Tibial nerve (tissue), 4 donors: ENCODE results near the gene AP5Z1. TPM values are rescaled to one million over a fixed set of nuclear protein-coding genes. Genes with fewer than 3 reads are reported as not detected.

Source experiments
- DNase-seq, 2 donors: peaks; one replicate each; pipeline ENCODE4 v3.0.0-alpha.2; 2019; ENCODE audit warnings: low spot score in 2 of 2
- H3K27ac ChIP-seq, 4 donors: fragments of 200-600 bp; sonication (generic) in 3 of 4; one replicate each; pipeline ENCODE4 v1.5.1; 2017 to 2019; ENCODE audit warnings: mild to moderate bottlenecking in 1 of 4
- H3K27me3 ChIP-seq, 2 donors: fragments of 200-600 bp; sonication (generic) in 1 of 2; one replicate each; pipeline versions ENCODE4 v1.5.1 to v1.6.0; 2017 to 2019
- H3K36me3 ChIP-seq, 3 donors: fragments of 200-600 bp; sonication (generic); one replicate each; pipeline ENCODE4 v1.5.1; 2018 to 2019
- H3K4me1 ChIP-seq, 4 donors: fragments of 200-600 bp; sonication (generic) in 3 of 4; one replicate each; pipeline ENCODE4 v1.5.1; 2017 to 2019
- H3K4me3 ChIP-seq, 4 donors: fragments of 200-600 bp; sonication (generic) in 3 of 4; one replicate each; pipeline ENCODE4 v1.5.1; 2017 to 2019; ENCODE audit warnings: mild to moderate bottlenecking in 1 of 4, moderate library complexity in 1 of 4
- H3K9me3 ChIP-seq, 4 donors: fragments of 200-600 bp; sonication (generic) in 3 of 4; one replicate each; pipeline ENCODE4 v1.5.1; 2017 to 2019
- CTCF ChIP-seq, 5 experiments: fragments of 200-600 bp in 3 of 5; fragments of 450-650 bp in 2 of 5; sonication (generic) in 3 of 5; IDR thresholded peaks; one replicate each; pipeline ENCODE4 v1.5.1; 2016 to 2019; ENCODE audit warnings: antibody characterized with exemption in 5 of 5, mild to moderate bottlenecking in 3 of 5, moderate library complexity in 2 of 5
- EP300 ChIP-seq, 2 donors: sonication (generic); formaldehyde crosslinking; IDR thresholded peaks; one replicate each; pipeline ENCODE4 v1.6.1; 2017; ENCODE audit warnings: antibody characterized with exemption in 2 of 2, mild to moderate bottlenecking in 1 of 2
- POLR2A ChIP-seq, 2 donors: fragments of 450-650 bp; IDR thresholded peaks; one replicate each; pipeline ENCODE4 v1.6.1; 2017; ENCODE audit warnings: antibody characterized with exemption in 2 of 2, mild to moderate bottlenecking in 2 of 2, moderate library complexity in 2 of 2
- WGBS, 2 donors: methylation state at CpG; one replicate each; pipeline ENCODE4 v1.1.5; 2018; 5-methylcytosine and 5-hydroxymethylcytosine counted together
- total RNA-seq, 4 donors: library from RNA; depleted of rRNA; stranded (reverse); fragments of >200 nt; gene quantifications; one replicate each; pipeline ENCODE4 v1.1.0, GENCODE V29; 2016

Gene AP5Z1
- total RNA-seq, 4 donors from 2014 or later = 26.0 to 61.8 (median 40.7) TPM

DNA sequence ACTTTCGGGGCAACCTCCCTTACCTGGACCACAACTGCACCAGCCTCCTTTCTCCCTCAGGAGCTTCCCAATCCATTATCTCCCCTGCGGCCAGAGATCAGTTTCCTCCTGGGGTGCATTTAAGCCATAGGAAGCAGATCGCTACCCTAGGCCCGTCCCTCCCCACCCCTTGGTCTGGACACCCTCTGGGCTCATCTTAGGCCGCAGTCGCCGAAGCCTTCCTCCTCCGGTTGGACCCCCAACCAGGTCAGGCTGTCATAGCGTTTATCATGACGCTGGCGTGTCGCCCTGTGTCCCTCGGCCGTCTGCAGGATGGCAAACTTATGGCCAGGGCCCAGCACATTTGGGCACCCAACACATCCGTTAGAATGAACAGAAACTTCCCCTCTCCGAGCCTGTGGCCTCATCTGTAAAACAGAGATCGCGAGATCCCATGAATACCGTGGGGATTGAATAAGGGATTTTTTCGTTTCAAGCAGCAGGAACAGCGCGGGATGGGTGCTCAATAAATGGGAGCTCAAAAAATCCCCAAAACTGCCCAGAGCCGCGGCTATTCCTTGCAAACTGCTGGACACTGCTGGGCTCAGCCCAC is 669 bp upstream of the AP5Z1 start:
- Histone ChIP-seq H3K9me3 (no peaks in the 10 kb centered on the region), H3K4me3 (peak overlapping the region; percentile 83 to 98 (median 94)), H3K27me3 (no peaks in the 10 kb centered on the region), H3K36me3 (peaks cover 0 to 14% (median 0%) of the 10 kb centered on the region in 3 donors), H3K27ac (peak overlapping the region; percentile 92 to 98 (median 94)), H3K4me1 (peaks cover 0 to 40% (median 12%) of the 10 kb centered on the region in 4 donors)
- peak in 1 of 2 donors; percentile 36 for DNase-seq
- 6 to 8% methylated on average over 21 to 24 of the region's 24 CpGs for WGBS, 2 donors
- no peak for TF ChIP-seq POLR2A (IDR thresholded peaks at IDR 0.05)
- TF ChIP-seq CTCF (IDR thresholded peaks at IDR 0.05) = no peak
- no peak for TF ChIP-seq EP300 (IDR thresholded peaks at IDR 0.05)

- peaks cover 0 to 40% (median 12%) of the 10 kb centered on the region in 4 donors for H3K4me1 ChIP-seq
- no peak for DNase-seq
- H3K27ac ChIP-seq = peak overlapping the region; percentile 92 to 98 (median 94)
- H3K36me3 ChIP-seq = peaks cover 0 to 22% (median 0%) of the 10 kb centered on the region in 3 donors
- no peak for TF ChIP-seq POLR2A (IDR thresholded peaks at IDR 0.05)
- no peak for TF ChIP-seq CTCF (IDR thresholded peaks at IDR 0.05)
- 22 to 26% methylated on average over 32 of the region's 32 CpGs for WGBS, 2 donors
- H3K9me3 ChIP-seq = no peaks in the 10 kb centered on the region
- no peaks in the 10 kb centered on the region for H3K27me3 ChIP-seq
- H3K4me3 ChIP-seq = peak overlapping the region; percentile 83 to 98 (median 94)
These were observed 613 bp downstream of the AP5Z1 start for GRCh38 chr7:4775848-4776623.

DNA sequence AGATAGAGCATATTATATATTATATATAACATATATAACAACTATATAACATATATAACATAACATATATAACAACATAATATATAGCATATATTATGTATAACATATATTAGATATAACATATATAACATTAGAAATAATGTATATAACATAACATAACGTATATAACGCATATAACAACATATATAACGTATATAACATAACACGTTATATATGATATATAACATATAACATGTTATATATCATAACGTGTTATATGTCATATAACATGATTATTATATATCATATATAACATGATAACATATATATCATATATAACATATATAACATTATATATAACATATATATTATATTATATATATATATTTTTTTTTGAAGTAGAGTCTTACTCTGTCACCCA is 3.7 kb downstream of the AP5Z1 start:
- 91 to 93% methylated on average over 5 of the region's 5 CpGs for WGBS, 2 donors
- DNase-seq = no peak
- TF ChIP-seq EP300 (IDR thresholded peaks at IDR 0.05) (no peak), POLR2A (IDR thresholded peaks at IDR 0.05) (no peak), CTCF (IDR thresholded peaks at IDR 0.05) (no peak)
- Histone ChIP-seq H3K27ac (no peak overlapping the region), H3K4me1 (peaks cover 0 to 34% (median 10%) of the 10 kb centered on the region in 4 donors), H3K9me3 (no peaks in the 10 kb centered on the region), H3K27me3 (no peaks in the 10 kb centered on the region), H3K36me3 (peaks cover 0 to 53% (median 23%) of the 10 kb centered on the region in 3 donors), H3K4me3 (no peak overlapping the region)

GRCh38 chr7:4781366-4782069 is 6.1 kb downstream of the AP5Z1 start:
- Histone ChIP-seq H3K4me1 (peaks cover 0 to 20% (median 3%) of the 10 kb centered on the region in 4 donors), H3K27ac (no peak overlapping the region), H3K36me3 (peaks cover 1 to 77% (median 23%) of the 10 kb centered on the region in 3 donors), H3K4me3 (no peak overlapping the region), H3K9me3 (no peaks in the 10 kb centered on the region), H3K27me3 (no peaks in the 10 kb centered on the region)
- no peak for TF ChIP-seq EP300 (IDR thresholded peaks at IDR 0.05)
- no peak for TF ChIP-seq POLR2A (IDR thresholded peaks at IDR 0.05)
- TF ChIP-seq CTCF (IDR thresholded peaks at IDR 0.05) = no peak
- 93 to 95% methylated on average over 22 to 24 of the region's 27 CpGs for WGBS, 2 donors
- DNase-seq = no peak
